Mucosa of rectum (tissue), 2 donors: ENCODE data around the gene GTPBP2.

Experiments
- H3K27ac ChIP-seq, 2 donors: one replicate each; pipeline ENCODE4 v1.7.0; 2013; ENCODE audit warnings: inconsistent platforms in 2 of 2, low read depth in 2 of 2, low read length in 2 of 2
- H3K27me3 ChIP-seq, 2 donors: one replicate each; pipeline ENCODE4 v1.7.0; 2013; ENCODE audit warnings: low read length in 2 of 2; ENCODE audit not compliant: control insufficient read depth in 2 of 2, insufficient read depth in 2 of 2
- H3K36me3 ChIP-seq, 2 donors: one replicate each; pipeline ENCODE4 v1.7.0; 2013; ENCODE audit warnings: low read length in 2 of 2; ENCODE audit not compliant: control insufficient read depth in 2 of 2, insufficient read depth in 2 of 2
- H3K4me1 ChIP-seq, 2 donors: one replicate each; pipeline ENCODE4 v1.7.0; 2013; ENCODE audit warnings: low read length in 2 of 2, mild to moderate bottlenecking in 1 of 2; ENCODE audit not compliant: control insufficient read depth in 2 of 2, insufficient read depth in 2 of 2
- H3K4me3 ChIP-seq, 2 donors: one replicate each; pipeline ENCODE4 v1.7.0; 2013; ENCODE audit warnings: low read length in 2 of 2
- H3K9ac ChIP-seq, 2 donors: one replicate each; pipeline ENCODE4 v1.7.0; 2013; ENCODE audit warnings: low read length in 2 of 2, low read depth in 1 of 2, mild to moderate bottlenecking in 1 of 2
- H3K9me3 ChIP-seq, 2 donors: one replicate each; pipeline ENCODE4 v1.7.0; 2013; ENCODE audit warnings: low read length in 2 of 2; ENCODE audit not compliant: control insufficient read depth in 2 of 2
- donor health status: healthy.
- donor health status: Normal muscosa, but diverticular disease.

GTPBP2 gene

DNA sequence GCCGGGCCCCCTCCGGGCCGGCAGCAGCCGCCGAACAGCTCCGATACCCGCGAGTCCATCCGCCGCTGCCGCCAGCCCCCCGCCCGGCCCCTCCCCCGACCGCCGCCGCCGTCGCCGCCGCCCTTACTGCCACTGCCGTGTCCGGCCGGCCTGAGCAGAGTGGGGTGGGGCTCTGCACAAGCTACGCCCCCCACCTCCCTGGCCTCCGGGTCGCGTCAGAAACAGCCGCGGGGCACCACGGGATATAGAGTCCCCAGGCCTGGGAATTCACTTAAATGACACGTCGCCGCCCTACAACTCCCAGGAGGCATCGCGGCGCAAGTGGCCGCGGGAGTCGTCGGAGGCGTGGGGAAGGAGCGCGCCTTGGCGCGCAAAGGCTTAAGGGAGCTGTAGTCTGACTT, at the start of gene GTPBP2:
TSS of gene GTPBP2 (minus strand) at position 161 of the 401 bp plus-strand sequence. CDS start at position 59, 102 bp downstream.
- Histone ChIP-seq H3K27me3 (no peaks in the 10 kb centered on the region), H3K4me3 (peak within 1 kb of the TSS; percentile 93 to 95), H3K9me3 (no peaks in the 10 kb centered on the region), H3K4me1 (peaks cover 16 to 17% of the 10 kb centered on the region in 2 donors), H3K27ac (peak within 1 kb of the TSS; percentile 96 to 99), H3K36me3 (peaks cover 21 to 27% of the 10 kb centered on the region in 2 donors), H3K9ac (peak within 1 kb of the TSS; percentile 96)

- Histone ChIP-seq H3K9ac (no peak overlapping the region), H3K4me3 (no peak overlapping the region), H3K9me3 (no peaks in the 10 kb centered on the region), H3K27me3 (no peaks in the 10 kb centered on the region), H3K4me1 (peaks cover 34 to 45% of the 10 kb centered on the region in 2 donors), H3K36me3 (peaks cover 50 to 77% of the 10 kb centered on the region in 2 donors), H3K27ac (peak overlapping the region in 1 of 2 donors; percentile 35)
Measured at GRCh38 chr6:43678341-43678740, 49.3 kb upstream of the GTPBP2 start.

- Histone ChIP-seq H3K27ac (peak overlapping the region; percentile 70 to 85), H3K9me3 (no peaks in the 10 kb centered on the region), H3K27me3 (no peaks in the 10 kb centered on the region), H3K4me1 (peaks cover 29 to 45% of the 10 kb centered on the region in 2 donors), H3K4me3 (no peak overlapping the region), H3K9ac (peak overlapping the region in 1 of 2 donors; percentile 31), H3K36me3 (peaks cover 50 to 80% of the 10 kb centered on the region in 2 donors)
Measured at GRCh38 chr6:43677759-43678158, 48.7 kb upstream of the GTPBP2 start.

DNA sequence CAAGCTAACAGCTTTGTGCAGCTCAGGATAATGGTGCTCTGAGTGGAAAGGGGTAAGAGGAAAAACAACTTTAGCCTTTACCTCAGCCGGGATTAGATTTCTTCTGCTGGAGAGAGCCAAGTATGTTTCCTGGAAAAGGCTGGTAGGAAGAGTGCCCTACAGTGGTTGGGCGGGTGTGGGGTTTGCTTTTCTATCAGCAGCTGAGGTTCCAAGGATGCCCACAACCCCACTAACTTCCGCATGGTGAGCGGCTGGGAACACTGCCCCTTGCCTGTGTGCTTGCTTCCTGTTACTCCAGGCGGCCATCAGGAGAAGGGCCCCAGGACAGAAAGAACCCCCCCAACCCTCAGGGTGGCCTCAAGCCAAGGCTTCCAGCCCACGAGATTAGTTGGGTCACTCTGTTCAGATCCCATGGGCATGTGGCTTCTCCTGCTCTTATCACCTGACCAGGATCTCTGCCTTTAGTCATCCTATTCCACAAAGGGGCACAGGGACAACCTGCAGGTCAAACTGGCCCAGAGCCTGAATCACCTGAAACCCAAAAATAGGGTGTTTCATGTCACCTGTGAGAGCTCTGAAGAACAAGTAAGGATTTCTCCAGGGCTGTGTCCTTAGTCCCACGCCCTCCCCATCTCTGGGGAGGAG, 48.0 kb upstream of the GTPBP2 start:
- H3K27ac ChIP-seq, result peak overlapping the region; percentile 70 to 85
- no peaks in the 10 kb centered on the region for H3K9me3 ChIP-seq
- H3K4me3 ChIP-seq, result no peak overlapping the region
- H3K4me1 ChIP-seq, result peaks cover 27 to 45% of the 10 kb centered on the region in 2 donors
- H3K27me3 ChIP-seq, result no peaks in the 10 kb centered on the region
- peaks cover 50 to 74% of the 10 kb centered on the region in 2 donors for H3K36me3 ChIP-seq
- peak overlapping the region in 1 of 2 donors; percentile 31 for H3K9ac ChIP-seq

GRCh38 chr6:43674921-43675320, 45.9 kb upstream of the GTPBP2 start:
- Histone ChIP-seq H3K4me1 (peaks cover 27 to 47% of the 10 kb centered on the region in 2 donors), H3K27me3 (no peaks in the 10 kb centered on the region), H3K9ac (no peak overlapping the region), H3K9me3 (no peaks in the 10 kb centered on the region), H3K4me3 (no peak overlapping the region), H3K36me3 (peaks cover 59 to 78% of the 10 kb centered on the region in 2 donors), H3K27ac (no peak overlapping the region)

DNA sequence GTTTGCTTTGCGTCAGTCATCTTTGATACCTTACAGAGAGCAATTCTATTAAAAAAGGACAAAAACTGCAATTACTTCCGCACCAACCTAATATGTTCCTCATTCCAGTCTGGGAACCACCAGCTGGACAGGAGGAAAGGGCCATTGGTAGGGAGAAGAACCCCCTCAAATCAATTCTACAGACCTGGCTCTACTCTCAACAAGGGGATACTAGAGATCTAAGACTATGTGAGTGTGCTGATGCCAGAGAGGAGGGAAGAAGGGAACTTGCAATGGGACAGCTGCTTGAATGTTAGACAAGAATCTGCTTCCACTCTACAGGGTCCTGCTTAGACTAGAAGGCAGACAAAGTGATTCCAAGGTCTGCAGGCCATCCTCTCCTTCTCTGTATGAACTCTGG, 45.2 kb upstream of the GTPBP2 start:
- no peak overlapping the region for H3K27ac ChIP-seq
- no peaks in the 10 kb centered on the region for H3K27me3 ChIP-seq
- peaks cover 34 to 53% of the 10 kb centered on the region in 2 donors for H3K4me1 ChIP-seq
- no peak overlapping the region for H3K4me3 ChIP-seq
- H3K9ac ChIP-seq, result no peak overlapping the region
- peaks cover 59 to 74% of the 10 kb centered on the region in 2 donors for H3K36me3 ChIP-seq
- no peaks in the 10 kb centered on the region for H3K9me3 ChIP-seq

- H3K27me3 ChIP-seq, result no peaks in the 10 kb centered on the region
- H3K4me3 ChIP-seq, result no peak overlapping the region
- H3K4me1 ChIP-seq, result peaks cover 39 to 57% of the 10 kb centered on the region in 2 donors
- H3K9ac ChIP-seq, result no peak overlapping the region
- no peaks in the 10 kb centered on the region for H3K9me3 ChIP-seq
- H3K36me3 ChIP-seq, result peaks cover 58 to 67% of the 10 kb centered on the region in 2 donors
- H3K27ac ChIP-seq, result peak overlapping the region in 1 of 2 donors; percentile 52
Measured at GRCh38 chr6:43673444-43674084, 44.5 kb upstream of the GTPBP2 start.

GRCh38 chr6:43671801-43672690, 43.0 kb upstream of the GTPBP2 start:
- peaks cover 43 to 58% of the 10 kb centered on the region in 2 donors for H3K4me1 ChIP-seq
- H3K9me3 ChIP-seq, result no peaks in the 10 kb centered on the region
- no peak overlapping the region for H3K4me3 ChIP-seq
- peak overlapping the region; percentile 65 to 88 for H3K27ac ChIP-seq
- H3K27me3 ChIP-seq, result no peaks in the 10 kb centered on the region
- peak overlapping the region in 1 of 2 donors; percentile 41 for H3K9ac ChIP-seq
- H3K36me3 ChIP-seq, result peaks cover 48 to 52% of the 10 kb centered on the region in 2 donors

DNA sequence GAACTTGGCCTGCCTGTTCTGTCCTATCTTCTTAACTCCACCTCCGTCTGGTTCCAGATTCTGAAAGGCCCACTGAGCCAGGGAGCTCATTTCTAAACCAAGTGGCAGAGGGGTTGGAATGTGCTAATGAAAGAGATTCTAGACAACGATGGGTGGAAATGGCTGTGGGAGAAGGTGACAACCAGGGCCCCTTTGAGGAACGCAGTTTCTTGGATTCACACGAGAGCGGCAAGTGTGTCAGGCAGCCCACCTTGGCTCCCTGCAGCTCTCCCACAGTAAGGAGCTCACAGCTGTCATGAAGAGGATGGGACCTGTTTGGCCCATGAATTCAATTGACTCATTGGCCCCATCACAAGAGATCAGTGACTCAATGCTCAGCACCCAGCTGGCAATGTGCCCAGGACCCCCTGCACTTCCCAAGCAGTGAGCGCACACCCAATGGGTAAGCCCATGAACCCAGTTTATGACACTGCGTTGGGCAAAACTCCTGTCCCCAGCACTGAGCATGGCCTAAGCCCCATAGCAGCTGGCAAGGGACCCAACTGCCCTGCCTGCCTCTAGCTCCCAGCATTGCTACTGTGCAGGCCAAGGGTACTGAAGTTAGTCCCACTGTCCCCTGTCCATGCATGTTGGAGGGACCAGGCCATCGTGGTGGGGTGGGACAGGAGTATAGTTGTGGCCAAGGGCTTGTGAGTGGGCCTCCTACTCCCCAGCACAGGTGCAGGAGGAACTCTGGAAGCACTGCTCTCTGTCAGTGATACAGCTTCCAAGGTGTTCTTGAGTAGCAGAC, 42.1 kb upstream of the GTPBP2 start:
- Histone ChIP-seq H3K9me3 (no peaks in the 10 kb centered on the region), H3K4me1 (peaks cover 42 to 54% of the 10 kb centered on the region in 2 donors), H3K9ac (peak overlapping the region in 1 of 2 donors; percentile 41), H3K36me3 (peaks cover 41 to 44% of the 10 kb centered on the region in 2 donors), H3K27ac (peak overlapping the region; percentile 65 to 88), H3K4me3 (no peak overlapping the region), H3K27me3 (no peaks in the 10 kb centered on the region)
